Calu3 (cell line): ENCODE data around the gene BTBD19. TPM values are rescaled to one million over a fixed set of nuclear protein-coding genes. Genes with fewer than 3 reads are reported as not detected.
"Not testable (repeated sequence)": the region's sequence is repeated elsewhere in the genome, so short reads cannot be mapped to it uniquely, and the experiment has no call there.

Source experiments
- BruUV-seq: library from RNA; stranded (reverse); fragments of 400-500 nt; replicated peaks from 2 replicates; lab custom pipeline; 2021; lab: Mats Ljungman, UMichigan
- CTCF ChIA-PET: fragments of 300-600 bp; sonication (Branson Sonifier 250); formaldehyde crosslinking; loops from one replicate; lab custom pipeline; 2022; ENCODE audit warnings: antibody characterized with exemption; lab: Charles Lee
- DNase-seq: peaks from one replicate; pipeline ENCODE4 v3.0.0; 2022
- H3K27ac Mint-ChIP-seq: one replicate; pipeline ENCODE4 v1.8.0; 2022; ENCODE audit warnings: mixed read lengths; ENCODE audit not compliant: unreplicated experiment
- H3K27me3 Mint-ChIP-seq: one replicate; pipeline ENCODE4 v1.8.0; 2022; ENCODE audit warnings: mixed read lengths; ENCODE audit not compliant: unreplicated experiment
- H3K36me3 Mint-ChIP-seq: one replicate; pipeline ENCODE4 v1.8.0; 2022; ENCODE audit warnings: mild to moderate bottlenecking, moderate library complexity, mixed read lengths; ENCODE audit not compliant: insufficient read depth, unreplicated experiment
- H3K4me1 Mint-ChIP-seq: one replicate; pipeline ENCODE4 v1.8.0; 2022; ENCODE audit warnings: mild to moderate bottlenecking, low read depth, mixed read lengths; ENCODE audit not compliant: unreplicated experiment
- H3K4me3 Mint-ChIP-seq: one replicate; pipeline ENCODE4 v1.8.0; 2022; ENCODE audit warnings: mild to moderate bottlenecking, low read depth, moderate library complexity, mixed read lengths; ENCODE audit not compliant: unreplicated experiment
- H3K9me3 Mint-ChIP-seq: one replicate; pipeline ENCODE4 v1.8.0; 2022; ENCODE audit warnings: low read depth, mixed read lengths; ENCODE audit not compliant: unreplicated experiment
- CTCF ChIP-seq: fragments of 200-600 bp; IDR thresholded peaks from one replicate; pipeline ENCODE4 v1.8.0; 2022; ENCODE audit warnings: antibody characterized with exemption; ENCODE audit not compliant: unreplicated experiment
- intact Hi-C: fragments of 100-400 bp; cut with micrococcal nuclease; formaldehyde crosslinking; loops from one replicate; pipeline ENCODE4 v1.10.0; 2022; ENCODE audit not compliant: unreplicated experiment
- total RNA-seq: library from RNA; stranded (reverse); gene quantifications from 2 replicates; pipeline ENCODE4 v1.2.3, GENCODE V29; 2022

Gene BTBD19
- total RNA-seq, 1 experiment from 2014 or later: 5.9 TPM

GRCh38 chr1:44790968-44791801 is 17.1 kb upstream of the BTBD19 start:
- no peaks in the 10 kb centered on the region for H3K9me3 Mint-ChIP-seq
- CTCF ChIA-PET: no interaction called here
- BruUV-seq: no TSS peak
- no peak overlapping the region for H3K27ac Mint-ChIP-seq
- peaks cover 8% of the 10 kb centered on the region for H3K4me1 Mint-ChIP-seq
- TF ChIP-seq CTCF: no peak
- no peak for DNase-seq
- H3K4me3 Mint-ChIP-seq: no peak overlapping the region
- H3K27me3 Mint-ChIP-seq: no peaks in the 10 kb centered on the region
- intact Hi-C loops: loop anchor here (5.0 kb wide), 2 partner anchors 221 to 511 kb away; partner anchors contain the start of genes HECTD3 and UROD
- H3K36me3 Mint-ChIP-seq: no peaks in the 10 kb centered on the region

- no peak for DNase-seq
- CTCF ChIA-PET: interaction anchor here (0.6 to 3.3 kb wide), 4 partner anchors 50 to 511 kb away, joined by 3 to 13 read pairs (median 3); partner anchors contain the start of genes EIF2B3, HECTD3, PTCH2 and UROD
- no peaks in the 10 kb centered on the region for H3K9me3 Mint-ChIP-seq
- H3K27ac Mint-ChIP-seq: no peak overlapping the region
- intact Hi-C loops: loop anchor here (5.0 kb wide), 2 partner anchors 219 to 509 kb away; partner anchors contain the start of genes HECTD3 and UROD
- no peaks in the 10 kb centered on the region for H3K27me3 Mint-ChIP-seq
- no peaks in the 10 kb centered on the region for H3K36me3 Mint-ChIP-seq
- no peak for TF ChIP-seq CTCF
- no peak overlapping the region for H3K4me3 Mint-ChIP-seq
- H3K4me1 Mint-ChIP-seq: peaks cover 8% of the 10 kb centered on the region
- no TSS peak for BruUV-seq
Observed at GRCh38 chr1:44792736-44793502, 15.4 kb upstream of the BTBD19 start.

GRCh38 chr1:44797886-44798285 is 10.4 kb upstream of the BTBD19 start:
- H3K27me3 Mint-ChIP-seq, H3K27ac Mint-ChIP-seq, BruUV-seq, H3K4me3 Mint-ChIP-seq, intact Hi-C loops, DNase-seq, H3K9me3 Mint-ChIP-seq, CTCF ChIA-PET: not testable (repeated sequence)
- H3K36me3 Mint-ChIP-seq: peaks cover 40% of the 10 kb centered on the region
- peaks cover 24% of the 10 kb centered on the region for H3K4me1 Mint-ChIP-seq

GRCh38 chr1:44798481-44799365 is 9.6 kb upstream of the BTBD19 start:
- no peak for TF ChIP-seq CTCF
- Mint-ChIP-seq H3K4me1 (peaks cover 26% of the 10 kb centered on the region), H3K27me3 (no peaks in the 10 kb centered on the region), H3K36me3 (peaks cover 46% of the 10 kb centered on the region), H3K27ac (peak overlapping the region; percentile 85), H3K9me3 (no peaks in the 10 kb centered on the region), H3K4me3 (no peak overlapping the region)
- no peak for DNase-seq
- intact Hi-C loops: no loop called here
- no TSS peak for BruUV-seq
- CTCF ChIA-PET: interaction anchor here (0.7 kb wide), 2 partner anchors 23 to 845 kb away, joined by 3 read pairs; no protein-coding TSS in a partner anchor
